NAMALWA (cell line): ENCODE results near the gene ITLN1.

Experiments
- DNase-seq: peaks from one replicate; pipeline ENCODE4 v3.0.0-alpha.2; 2015; ENCODE audit warnings: low spot score

The ITLN1 gene

GRCh38 chr1:160858097-160858496, 26.9 kb downstream of the ITLN1 start:
- DNase-seq, result no peak

- no peak for DNase-seq
Observed at GRCh38 chr1:160855181-160855981, 29.6 kb downstream of the ITLN1 start.

DNA sequence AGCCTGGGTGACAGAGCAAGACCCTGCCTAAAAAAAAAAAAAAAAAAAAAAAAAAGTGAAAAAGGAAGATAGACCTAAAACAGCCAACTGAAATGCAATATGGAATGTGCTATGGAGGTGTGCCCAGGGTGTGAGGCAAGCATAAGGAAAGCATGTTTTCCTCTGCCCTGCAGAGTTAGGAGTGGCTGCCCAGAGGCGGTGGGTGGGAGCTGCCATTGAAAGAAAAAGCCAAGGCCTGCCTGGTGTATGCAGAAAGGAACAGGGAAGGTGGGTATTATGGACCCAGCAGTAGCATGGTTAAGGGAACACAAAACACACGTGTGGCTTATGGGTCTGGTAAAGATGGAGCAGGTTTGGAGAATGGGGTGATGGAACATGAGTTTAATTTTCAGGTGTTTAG, 31.2 kb downstream of the ITLN1 start:
- no peak for DNase-seq

DNA sequence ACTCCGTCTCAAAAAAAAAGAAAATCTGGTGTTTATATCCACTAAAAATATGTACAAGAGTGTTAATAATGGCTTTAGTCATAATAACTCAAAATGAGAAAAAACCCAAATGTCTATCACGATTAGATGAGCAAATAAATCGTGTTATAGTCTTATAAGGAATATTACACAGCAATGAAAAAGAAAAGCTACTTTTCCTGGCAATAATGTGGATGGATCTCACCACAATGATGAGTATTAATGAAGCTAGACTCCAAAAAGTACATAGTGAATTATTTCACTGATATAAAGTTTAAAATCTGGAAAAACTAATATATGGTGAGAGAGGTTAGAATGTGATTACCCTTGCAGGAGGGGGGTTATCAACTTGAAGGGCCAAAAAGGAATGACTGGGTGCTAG, 32.0 kb downstream of the ITLN1 start:
- no peak for DNase-seq

DNA sequence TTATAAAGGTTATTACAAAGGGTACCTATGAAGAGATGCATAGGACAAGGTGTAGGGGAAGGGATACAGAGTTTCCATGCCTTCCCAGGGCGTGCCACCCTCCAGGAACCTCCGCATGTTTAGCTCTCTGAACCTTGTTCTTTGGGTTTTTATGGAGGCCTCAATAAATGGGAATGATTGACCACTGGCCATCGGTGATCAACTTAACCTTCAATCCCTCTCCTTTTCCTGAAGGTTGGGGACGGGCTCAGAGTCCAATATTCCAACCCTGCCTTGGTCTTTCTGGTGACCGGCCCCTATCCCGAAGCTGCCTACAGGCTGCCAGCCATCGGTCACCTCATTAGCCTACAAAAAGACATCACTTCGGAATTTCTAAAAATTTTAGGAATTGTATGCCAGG, 34.0 kb downstream of the ITLN1 start:
- no peak for DNase-seq

DNA sequence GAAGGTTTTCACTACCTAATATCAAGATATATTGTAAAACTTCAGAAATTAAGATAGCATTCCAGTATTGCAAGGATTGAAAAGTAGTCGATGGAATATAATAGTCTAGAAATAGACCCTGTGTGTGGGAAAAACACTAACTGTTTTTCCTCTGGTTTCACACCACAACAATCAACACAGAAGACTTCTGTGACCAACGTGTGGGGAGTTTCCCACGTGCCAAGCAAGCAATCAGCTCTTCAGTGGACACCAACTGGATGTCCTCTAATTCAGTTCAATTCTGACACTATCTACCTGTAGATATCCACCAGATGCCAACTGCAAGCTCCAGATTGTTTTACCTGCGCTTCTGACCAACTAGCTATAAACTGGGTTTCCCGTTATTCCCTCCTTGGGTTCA, 34.4 kb downstream of the ITLN1 start:
- DNase-seq, result no peak

DNA sequence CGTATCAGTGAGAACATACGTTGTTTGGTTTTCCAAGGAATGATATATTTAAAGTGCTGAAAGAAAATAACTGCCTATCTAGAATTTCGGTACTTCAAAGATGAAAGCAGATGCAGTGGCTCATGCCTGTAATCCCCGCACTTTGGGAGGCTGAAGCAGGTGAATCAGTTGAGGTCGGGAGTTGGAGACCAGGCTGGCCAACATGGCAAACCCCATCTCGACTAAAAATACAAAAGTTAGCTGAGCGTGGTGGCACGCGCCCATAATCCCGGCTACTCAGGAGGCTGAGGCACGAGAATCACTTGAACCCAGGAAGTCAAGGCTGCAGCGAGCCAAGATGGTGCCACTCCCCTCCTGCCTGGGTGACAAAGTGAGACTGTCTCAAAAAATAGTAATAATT, 38.7 kb downstream of the ITLN1 start:
- no peak for DNase-seq

DNA sequence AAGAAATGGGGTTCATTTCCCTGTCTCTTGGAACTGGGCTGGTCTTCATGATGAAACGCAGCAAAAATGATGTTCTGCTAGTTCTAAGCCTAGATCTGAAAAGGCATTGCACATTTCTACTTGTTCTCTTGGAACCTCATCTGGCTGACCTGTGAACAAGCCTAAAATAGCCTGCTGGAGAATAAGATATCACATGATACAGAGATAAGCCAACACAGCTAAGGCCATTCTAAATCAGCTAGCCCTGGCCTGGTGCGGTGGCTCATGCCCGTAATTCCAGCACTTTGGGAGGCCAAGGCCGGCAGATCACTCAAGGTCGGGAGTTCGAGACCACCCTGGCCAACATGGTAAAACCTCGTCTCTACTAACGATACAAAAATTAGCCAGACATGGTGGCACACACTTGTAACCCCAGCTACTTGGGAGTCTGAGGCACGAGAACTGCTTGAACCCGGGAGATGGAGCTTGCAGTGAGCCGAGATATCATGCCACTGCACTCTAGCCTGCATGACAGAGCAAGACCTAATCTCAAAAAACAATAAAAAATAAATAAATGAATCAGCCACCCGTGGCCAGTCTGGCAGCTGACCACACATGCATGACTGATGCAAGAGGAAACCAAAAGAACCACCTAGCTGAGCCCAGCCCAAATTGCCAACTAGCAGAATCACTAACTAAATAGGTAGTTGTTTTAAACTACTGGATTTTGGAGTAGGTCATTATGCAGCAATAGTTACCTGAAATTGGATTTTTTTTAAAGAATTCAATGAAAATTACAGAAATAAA, 40.3 kb downstream of the ITLN1 start:
- DNase-seq, result no peak

DNA sequence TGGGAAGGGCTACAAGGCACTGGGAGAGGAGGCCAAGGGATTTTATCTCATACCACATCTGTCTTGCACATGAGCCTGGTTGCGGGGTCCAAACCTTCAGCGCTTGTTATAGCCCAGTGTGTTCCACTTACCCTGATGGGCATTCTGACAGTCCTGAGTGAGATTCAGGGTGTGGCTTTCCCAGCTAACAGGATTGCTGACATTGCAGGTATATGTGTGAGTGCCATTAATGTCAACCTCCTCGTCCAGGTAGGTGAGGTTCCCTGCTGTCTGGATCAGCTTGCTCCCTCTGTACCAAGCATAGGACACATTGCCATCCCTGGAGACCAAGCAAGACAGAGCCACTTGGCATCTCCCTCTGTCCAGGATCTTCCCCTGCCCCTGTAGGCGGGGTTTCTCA, 43.9 kb downstream of the ITLN1 start:
- no peak for DNase-seq

GRCh38 chr1:160839746-160840145, 45.2 kb downstream of the ITLN1 start:
- no peak for DNase-seq

- DNase-seq, result no peak
Observed at GRCh38 chr1:160838888-160839287, 46.1 kb downstream of the ITLN1 start.

- DNase-seq, result peak; percentile 94
Observed at GRCh38 chr1:160837558-160838205, 47.3 kb downstream of the ITLN1 start.

DNA sequence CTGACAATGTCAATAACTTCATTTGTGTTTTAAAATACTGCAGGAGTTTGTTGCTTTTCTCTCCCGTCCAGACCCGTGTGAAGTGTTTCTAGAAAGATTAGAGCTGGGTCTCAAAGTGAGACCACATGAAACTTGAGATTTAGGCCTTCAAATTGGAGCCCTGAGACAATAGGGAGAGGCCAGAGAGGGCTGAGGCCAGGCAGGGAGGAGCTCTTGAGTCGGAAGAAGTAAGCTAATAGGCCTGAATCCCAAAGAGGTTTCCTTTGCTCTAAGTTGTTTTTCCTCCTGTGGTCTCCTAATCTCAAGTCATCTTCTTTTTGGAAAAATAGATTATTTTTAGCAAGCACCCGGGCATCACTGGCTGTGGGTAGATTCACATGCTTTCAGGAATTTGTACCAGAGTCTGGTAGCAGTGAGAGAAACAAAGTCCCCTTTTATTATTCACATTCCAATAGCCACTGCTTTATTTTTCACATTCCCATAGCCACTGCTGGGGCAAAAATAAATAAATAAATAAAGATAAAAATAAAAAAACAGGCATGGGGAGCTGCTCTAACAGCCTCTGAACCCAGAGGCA, 47.9 kb downstream of the ITLN1 start:
- DNase-seq, result peak; percentile 13

- DNase-seq, result no peak
Observed at GRCh38 chr1:160836561-160836960, 48.4 kb downstream of the ITLN1 start.

DNA sequence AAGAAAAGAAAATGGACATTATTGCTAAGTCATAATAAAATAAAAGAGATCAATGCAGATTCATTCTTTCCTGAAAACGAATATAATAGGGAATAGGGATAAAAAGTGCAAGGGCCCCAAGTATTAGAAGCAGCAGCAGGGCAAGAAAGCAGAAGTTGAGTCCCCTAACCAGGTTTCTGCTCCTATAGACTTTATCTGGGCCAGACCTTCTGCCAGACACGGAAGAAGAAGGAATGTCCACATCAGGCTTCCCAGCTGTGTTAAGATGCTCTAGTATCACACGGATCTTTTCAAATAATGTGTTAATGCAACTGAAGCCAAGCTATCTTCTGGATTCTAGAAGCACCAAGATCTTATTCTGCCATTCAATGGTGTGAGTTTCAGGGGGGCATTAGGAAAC, 49.2 kb downstream of the ITLN1 start:
- DNase-seq, result no peak

GRCh38 chr1:160834945-160835565, 49.9 kb downstream of the ITLN1 start:
- DNase-seq, result peak; percentile 84

GRCh38 chr1:160830321-160831153, 54.4 kb downstream of the ITLN1 start:
- DNase-seq, result peak; percentile 93

DNA sequence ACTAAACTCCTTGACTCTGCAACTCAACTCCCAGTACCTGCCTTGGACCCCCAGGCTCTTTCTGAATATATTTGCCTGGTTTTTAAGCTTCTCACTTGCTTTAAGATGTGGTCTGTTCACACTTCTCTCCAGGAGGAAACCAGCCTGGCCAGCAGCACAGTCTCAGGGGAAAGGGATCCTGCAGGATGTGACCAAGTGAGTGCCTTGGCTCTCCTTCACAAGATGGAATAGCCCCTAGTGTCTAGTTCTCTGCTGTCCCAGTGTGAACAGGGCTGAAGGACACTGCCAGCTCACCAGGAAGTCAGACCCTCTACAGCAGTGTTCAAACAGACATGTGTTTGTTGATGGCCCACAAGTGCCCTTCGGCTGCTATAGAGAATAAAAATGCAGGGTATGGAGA, 55.2 kb downstream of the ITLN1 start:
- no peak for DNase-seq

DNA sequence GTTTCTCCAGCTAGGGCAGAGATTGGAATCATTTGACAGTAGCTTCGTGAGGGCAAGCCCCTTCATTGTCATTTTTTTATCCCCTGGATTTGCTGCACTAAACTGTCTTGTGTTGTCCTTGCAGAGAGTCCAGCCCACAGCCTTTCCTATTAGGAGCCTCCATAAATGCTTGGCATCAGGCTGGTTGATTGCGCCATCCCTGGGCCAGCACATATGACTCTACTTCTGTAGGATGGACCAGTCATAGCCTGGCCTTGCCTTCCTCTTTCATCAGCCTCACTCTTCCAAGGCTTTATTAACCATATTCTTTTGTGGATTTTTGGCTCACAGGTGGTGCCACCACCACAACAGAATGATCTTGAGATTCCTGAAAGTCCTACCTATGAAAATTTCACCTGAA, 57.6 kb downstream of the ITLN1 start:
- DNase-seq, result no peak

DNA sequence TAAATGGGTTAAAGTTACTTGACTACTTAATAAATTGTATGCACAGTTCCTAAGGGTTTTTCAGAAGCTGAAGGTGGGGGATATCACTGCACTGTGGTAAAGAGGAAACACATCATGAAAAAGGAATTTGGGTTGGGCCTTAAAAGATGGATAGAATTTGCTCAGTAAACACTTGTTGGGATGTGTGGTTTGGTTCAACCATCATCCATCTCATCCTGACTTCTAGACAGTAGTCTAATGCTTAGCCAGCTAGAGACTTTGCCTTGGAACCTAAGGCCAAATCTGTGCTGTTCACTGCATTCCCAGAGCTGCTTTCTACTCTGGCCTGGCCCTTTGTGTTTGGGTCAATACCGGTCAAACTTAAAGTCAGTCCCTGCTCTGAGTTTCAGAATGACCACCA, 58.4 kb downstream of the ITLN1 start:
- no peak for DNase-seq
